ENCODE results near the gene LHX6. TPM values are rescaled to one million over a fixed set of nuclear protein-coding genes. Genes with fewer than 3 reads are reported as not detected.

Gene LHX6
- total RNA-seq, 4 donors from 2014 or later: 2.2 to 13.3 (median 8.8) TPM

GRCh38 chr9:122264360-122265148, 35.8 kb upstream of the LHX6 start, which contains the start of the genes MRRF and RBM18:
MRRF (plus strand) TSS chr9:122264882; CDS start chr9:122270892, 6,010 bp downstream.
RBM18 (minus strand) TSS chr9:122264840; CDS start chr9:122261492, 3,348 bp downstream.
- no peak for TF ChIP-seq CTCF (IDR thresholded peaks at IDR 0.05)
- DNase-seq (ENCODE audit: low spot score) (peak; percentile 77), ATAC-seq (ENCODE audit: low FRiP score) (peak; percentile 87)

- no peak for ATAC-seq (ENCODE audit: low FRiP score)
- no peak for DNase-seq (ENCODE audit: low spot score)
- no peak for TF ChIP-seq CTCF (IDR thresholded peaks at IDR 0.05)
Measured at GRCh38 chr9:122263699-122264349, 35.1 kb upstream of the LHX6 start.

GRCh38 chr9:122262073-122262472, 33.3 kb upstream of the LHX6 start:
- DNase-seq (ENCODE audit: low spot score) (no peak), ATAC-seq (ENCODE audit: low FRiP score) (no peak)
- TF ChIP-seq CTCF (IDR thresholded peaks at IDR 0.05): no peak

GRCh38 chr9:122261469-122261881, 32.7 kb upstream of the LHX6 start:
- ATAC-seq (ENCODE audit: low FRiP score) (no peak), DNase-seq (ENCODE audit: low spot score) (peak; percentile 36)
- TF ChIP-seq CTCF (IDR thresholded peaks at IDR 0.05): no peak

- ATAC-seq (ENCODE audit: low FRiP score) (no peak), DNase-seq (ENCODE audit: low spot score) (no peak)
- TF ChIP-seq CTCF (IDR thresholded peaks at IDR 0.05): no peak
Measured at GRCh38 chr9:122258886-122259415, 30.2 kb upstream of the LHX6 start.

- ATAC-seq (ENCODE audit: low FRiP score): no peak
Measured at GRCh38 chr9:122256206-122256605, 27.4 kb upstream of the LHX6 start.

More at GRCh38 chr9:122256206-122256605, 27.4 kb upstream of the LHX6 start:
- no peak for TF ChIP-seq CTCF (IDR thresholded peaks at IDR 0.05)
- no peak for DNase-seq (ENCODE audit: low spot score)
